ENCODE data around the gene RAB36.

Gene RAB36

DNA sequence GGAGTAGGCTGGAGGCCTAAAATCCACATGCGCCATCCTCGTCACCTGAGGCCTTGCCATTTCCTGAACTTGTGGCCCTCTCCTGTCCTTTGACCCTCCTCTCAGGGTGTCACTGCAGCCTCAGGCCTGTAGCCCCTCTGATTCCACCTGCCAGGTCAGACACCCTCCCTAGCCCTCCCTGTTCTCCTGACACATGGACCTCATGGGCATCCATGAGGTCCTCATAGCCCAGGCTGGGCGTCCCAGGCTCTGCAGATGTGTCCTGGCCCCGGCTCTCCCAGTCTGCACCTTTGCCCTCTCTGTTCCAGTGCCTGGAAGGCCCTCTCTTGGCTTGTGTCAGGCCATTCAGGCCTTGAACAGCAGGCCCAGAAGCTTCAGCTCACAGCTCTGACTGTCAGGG is 15.8 kb downstream of the RAB36 start:
- no peak for DNase-seq

DNA sequence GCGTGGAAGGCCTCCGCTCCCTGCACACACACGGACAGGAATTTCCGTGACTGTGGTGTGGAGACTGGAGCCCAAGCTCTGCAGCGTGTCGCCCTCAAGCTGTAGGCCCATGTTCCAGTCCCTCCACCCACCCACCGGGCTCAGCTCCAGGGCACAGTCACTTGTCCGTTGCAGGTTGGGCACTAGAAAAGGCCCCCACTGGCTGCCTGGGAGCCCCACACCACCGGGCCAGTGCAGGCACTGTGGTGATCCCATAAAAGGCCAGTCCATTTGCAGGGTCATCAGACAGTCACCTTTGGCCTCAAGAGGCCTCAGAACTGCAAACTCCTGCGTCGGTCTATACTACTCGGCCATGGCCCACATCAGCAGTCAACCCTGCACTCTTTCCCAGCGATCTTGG is 16.3 kb downstream of the RAB36 start:
- no peak for DNase-seq

GRCh38 chr22:23163665-23164064 is 18.4 kb downstream of the RAB36 start:
- DNase-seq: no peak

DNA sequence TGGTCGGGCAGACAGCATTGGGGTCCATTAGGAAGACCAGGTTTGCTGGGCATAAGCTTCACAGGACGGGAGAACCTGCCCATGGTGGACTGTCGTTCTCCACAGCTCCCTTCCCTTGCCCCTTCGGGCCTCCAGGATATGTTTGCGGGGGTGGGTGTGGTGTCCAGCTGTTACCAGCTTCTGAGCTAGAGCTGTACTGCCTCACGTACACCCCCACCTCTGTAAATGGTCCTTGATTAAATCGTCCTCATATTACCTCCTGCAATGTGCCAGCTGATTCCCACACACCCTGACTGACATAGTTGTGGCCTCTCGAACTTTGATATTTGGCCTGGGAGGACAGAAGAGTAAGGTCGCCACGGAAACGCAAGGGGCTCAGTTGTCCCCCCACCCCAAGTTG is 18.8 kb downstream of the RAB36 start:
- DNase-seq: no peak

- no peak for DNase-seq
Observed at GRCh38 chr22:23166042-23166831, 21.0 kb downstream of the RAB36 start.

DNA sequence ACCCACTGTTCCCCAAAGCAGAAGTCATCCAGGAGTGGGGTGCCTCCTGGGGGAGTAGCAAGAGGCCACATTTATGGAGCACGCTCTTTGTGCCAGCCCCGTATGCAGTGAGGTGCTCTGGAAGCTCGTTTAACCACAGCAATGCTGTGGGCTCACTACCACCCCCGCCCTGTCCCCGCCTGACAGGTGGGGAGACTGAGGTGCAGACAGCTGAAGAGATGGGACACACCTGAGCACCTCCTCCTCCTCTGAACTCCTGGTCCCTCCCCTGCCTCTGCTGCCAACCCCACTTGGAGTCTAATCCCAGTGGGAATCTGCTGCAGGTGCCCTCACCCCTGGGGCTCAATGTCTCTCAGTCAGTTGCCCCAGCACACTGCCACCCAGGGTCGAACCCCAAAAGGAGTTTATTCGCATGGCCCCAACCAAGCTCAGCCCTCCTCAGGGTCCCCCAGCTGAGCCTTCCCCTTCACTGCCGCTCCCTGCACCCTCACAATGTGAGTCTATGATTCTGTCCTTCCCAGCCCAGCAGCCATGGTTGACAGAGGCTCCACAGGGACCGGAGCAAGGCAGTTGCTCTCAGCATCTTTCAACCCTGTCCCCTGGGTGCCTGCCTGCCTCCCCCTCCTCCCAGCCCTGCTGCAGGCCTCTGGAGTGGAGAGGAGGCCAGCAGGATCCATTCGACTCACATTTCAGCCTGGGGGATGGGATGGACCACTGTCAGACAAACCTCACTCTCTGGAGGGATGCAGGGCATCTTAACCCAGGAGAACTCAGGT is 21.8 kb downstream of the RAB36 start:
- DNase-seq: no peak

GRCh38 chr22:23168391-23169042 is 23.2 kb downstream of the RAB36 start:
- no peak for DNase-seq

- DNase-seq: no peak
Observed at GRCh38 chr22:23169043-23169406, 23.7 kb downstream of the RAB36 start.

DNA sequence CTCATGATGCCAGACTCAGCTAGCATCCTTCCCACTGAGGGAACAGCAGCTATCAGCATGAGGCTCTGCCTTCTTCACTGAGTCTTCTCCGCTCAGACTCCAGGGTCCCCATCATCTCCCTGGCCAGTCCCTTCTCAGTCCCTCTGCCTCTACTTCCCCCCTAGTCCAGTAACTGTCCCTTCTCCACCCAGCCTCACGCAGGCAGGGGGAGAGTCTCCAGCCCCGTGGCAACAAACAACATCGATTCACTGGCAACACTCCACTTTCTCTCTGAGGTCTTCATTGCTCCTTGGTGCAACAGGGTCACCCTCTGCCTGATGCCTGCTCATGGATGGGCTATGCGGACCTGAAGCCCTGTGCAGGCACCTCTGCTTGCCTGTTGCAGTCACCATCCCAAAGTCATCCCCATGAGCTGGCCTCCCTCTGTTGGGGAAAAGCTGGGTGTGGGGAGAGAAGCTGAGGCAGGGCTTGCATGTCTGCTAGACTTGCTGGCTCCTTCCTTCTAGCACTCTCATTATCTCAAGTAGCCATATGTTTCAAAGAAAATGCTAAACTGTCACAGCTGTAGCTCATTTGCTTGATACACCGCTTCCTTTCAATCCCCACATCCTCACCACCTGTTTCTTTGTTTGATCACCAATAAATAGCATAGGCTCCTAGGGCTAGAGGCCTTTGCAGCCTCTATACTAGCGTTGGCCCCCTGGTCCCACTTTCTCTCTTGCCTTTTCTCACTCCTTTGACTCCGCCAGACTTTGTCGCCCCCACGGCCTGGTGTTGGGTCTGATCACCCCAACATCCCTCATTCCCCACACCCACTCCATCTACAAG is 30.8 kb downstream of the RAB36 start:
- DNase-seq: no peak

DNA sequence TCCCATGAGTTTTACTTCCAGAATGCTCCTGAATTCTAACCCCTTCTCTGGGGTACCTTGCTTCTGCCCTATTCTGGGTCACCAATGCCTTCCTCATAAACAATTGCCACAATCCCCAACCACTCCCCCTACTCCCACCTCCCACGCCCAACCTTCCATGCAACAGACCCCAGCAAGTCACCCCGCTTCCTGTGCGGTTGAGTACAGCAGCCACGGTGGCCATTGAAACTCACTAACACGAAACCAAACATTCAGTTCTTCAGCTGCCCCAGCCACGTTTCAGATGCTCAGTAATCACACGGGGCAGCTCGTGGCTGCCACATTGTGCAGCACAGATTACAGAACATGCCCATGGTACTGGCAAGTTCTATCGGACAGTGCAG is 31.4 kb downstream of the RAB36 start:
- no peak for DNase-seq

DNA sequence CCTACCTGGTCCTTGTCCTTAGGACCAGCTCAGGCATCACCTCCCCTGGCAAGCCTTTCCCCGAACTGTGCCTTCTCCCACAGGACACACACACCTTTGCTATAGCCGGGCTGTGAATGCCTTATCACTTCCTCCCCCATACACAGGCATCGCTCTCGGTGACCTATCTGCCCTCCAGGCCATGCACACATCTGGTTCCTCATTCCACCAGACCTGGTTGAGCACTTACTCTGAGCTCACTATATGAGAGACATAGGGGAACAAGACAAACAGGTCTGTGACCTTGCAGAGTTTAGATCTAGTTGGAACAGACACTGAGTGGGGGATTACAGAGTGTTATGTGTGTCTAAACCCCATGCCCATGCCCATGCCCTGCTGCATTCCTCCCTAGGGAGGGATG is 31.9 kb downstream of the RAB36 start:
- no peak for DNase-seq

DNA sequence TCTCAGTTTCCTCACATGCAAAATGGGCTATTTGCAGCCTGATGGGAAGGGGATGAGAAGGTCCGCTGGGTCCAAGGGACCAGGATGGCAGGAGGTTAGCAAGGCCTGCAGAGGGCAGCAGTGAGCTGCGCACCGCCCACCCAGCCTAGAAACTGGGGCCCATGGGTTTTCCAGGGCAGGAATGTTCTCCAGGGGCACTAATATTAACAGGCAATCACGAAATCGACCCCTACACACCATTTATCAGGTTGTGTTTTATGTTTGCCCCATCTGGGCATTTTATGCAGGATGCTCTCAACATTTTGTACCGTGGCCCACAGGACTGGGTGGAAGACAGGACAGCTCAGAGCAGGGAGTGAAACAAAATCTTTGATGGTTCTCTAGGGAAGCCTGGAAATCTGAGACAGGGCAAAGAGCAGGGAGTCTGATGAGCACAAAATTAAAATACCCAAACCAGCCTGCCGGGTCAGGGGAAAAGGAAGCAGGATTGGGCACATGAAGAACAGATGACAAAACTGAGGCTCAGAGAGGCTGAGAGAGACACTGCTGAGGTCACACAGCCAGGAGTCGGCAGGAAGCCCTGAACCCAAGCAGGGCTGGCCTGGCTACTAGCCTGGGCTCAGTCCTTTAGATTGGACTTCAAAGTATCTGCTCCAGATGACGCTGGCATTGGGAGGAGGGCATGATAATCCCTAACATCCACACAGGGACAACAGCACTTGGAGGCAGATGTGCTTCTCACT is 33.4 kb downstream of the RAB36 start:
- peak; percentile 4 for DNase-seq

DNA sequence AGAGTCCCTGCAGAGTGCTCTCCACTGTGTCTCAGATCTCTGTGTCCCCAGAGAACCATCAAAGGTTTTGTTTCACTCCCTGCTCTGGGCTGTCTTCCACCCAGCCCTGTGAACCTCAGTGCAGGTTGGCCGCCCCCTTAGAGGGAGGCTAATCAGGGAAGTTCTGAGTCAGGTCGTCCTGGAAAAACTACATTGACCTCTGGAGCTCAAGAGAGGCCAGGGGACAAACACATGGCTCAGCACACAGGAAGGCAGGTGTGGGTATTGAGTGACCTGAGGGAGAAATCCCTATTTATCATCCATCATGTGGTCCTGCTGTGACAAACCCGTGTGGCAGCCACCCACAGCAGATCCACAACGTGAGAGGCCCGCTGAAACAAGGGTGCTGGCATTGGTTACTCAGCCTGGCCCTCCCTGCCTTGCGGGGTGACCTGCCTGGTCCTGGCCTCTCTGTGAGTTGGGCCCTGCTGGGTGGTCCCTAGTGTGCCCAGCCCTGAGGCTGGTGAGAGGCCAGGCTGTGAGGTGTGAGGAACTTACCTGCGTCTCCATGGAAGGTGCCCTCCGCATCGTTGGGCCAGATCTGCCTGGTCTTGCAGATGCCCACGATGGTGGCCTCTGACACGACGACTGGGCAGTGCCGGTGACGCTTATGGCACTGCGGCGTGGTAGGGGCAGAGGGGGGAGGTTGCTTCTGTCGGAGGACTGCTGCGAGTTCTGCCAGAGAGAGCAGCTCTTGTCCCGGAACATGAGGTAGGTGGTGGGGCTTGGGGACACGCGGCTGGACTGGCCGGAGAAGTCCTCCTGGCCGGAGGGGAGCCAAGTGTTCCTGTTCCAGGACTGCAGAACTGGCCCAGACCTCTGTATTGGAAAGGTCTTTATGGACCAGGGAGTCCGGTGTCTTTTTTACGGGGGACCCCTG is 34.4 kb downstream of the RAB36 start:
- no peak for DNase-seq

DNA sequence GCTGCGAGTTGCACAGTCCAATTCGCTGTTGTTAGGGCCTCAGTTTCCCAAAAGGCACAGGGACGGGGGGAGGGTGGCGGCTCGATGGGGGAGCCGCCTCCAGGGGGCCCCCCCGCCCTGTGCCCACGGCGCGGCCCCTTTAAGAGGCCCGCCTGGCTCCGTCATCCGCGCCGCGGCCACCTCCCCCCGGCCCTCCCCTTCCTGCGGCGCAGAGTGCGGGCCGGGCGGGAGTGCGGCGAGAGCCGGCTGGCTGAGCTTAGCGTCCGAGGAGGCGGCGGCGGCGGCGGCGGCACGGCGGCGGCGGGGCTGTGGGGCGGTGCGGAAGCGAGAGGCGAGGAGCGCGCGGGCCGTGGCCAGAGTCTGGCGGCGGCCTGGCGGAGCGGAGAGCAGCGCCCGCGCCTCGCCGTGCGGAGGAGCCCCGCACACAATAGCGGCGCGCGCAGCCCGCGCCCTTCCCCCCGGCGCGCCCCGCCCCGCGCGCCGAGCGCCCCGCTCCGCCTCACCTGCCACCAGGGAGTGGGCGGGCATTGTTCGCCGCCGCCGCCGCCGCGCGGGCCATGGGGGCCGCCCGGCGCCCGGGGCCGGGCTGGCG is 35.1 kb downstream of the RAB36 start, which contains the start of gene BCR:
TSS of gene BCR (plus strand) at position 209 of the 592 bp plus-strand sequence. CDS start 452 bp downstream, outside the sequence.
- DNase-seq: peak; percentile 48

DNA sequence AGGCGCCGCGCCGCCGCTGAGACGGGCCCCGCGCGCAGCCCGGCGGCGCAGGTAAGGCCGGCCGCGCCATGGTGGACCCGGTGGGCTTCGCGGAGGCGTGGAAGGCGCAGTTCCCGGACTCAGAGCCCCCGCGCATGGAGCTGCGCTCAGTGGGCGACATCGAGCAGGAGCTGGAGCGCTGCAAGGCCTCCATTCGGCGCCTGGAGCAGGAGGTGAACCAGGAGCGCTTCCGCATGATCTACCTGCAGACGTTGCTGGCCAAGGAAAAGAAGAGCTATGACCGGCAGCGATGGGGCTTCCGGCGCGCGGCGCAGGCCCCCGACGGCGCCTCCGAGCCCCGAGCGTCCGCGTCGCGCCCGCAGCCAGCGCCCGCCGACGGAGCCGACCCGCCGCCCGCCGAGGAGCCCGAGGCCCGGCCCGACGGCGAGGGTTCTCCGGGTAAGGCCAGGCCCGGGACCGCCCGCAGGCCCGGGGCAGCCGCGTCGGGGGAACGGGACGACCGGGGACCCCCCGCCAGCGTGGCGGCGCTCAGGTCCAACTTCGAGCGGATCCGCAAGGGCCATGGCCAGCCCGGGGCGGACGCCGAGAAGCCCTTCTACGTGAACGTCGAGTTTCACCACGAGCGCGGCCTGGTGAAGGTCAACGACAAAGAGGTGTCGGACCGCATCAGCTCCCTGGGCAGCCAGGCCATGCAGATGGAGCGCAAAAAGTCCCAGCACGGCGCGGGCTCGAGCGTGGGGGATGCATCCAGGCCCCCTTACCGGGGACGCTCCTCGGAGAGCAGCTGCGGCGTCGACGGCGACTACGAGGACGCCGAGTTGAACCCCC is 35.8 kb downstream of the RAB36 start:
- DNase-seq: no peak

GRCh38 chr22:23181721-23182308 is 36.5 kb downstream of the RAB36 start:
- no peak for DNase-seq

- no peak for DNase-seq
Observed at GRCh38 chr22:23182309-23183060, 37.2 kb downstream of the RAB36 start.

DNA sequence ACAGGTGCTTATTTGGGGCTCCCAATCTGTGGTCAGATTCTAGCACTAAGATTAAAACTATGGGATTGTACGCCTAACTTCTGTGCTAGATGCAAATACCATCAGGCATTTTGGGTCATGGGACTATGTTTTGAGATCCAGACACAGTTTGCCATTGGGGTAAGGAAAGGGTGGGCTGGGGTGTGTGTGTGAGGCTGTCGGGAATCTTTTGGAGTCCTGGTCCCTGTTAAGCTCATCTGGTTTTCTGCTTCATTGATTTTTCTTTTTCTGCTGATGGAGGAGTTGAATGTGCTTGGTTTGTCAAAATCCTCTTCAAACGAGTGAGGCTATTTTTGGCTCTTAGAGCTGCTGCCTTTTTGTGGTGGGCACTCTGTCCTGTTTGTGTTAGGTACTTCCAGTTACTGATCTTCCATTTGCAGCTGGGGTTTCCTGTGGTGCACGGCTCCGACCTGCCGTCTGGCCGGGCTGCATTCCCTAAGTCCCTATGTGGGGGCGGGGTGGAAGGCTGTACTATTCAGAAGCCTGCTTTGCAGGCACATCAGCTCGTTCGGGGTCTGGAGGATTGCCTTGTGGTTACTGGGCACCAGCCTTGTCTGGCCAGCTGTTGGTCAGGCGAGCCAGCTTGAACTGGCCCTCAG is 37.9 kb downstream of the RAB36 start:
- DNase-seq: peak; percentile 35
